ENCODE data around the gene SP8. TPM values are rescaled to one million over a fixed set of nuclear protein-coding genes. Genes with fewer than 3 reads are reported as not detected.

The SP8 gene
- not detected in 2 replicates for total RNA-seq

GRCh38 chr7:20786779-20787659 is at the start of gene SP8:
Gene SP8 (minus strand): TSS chr7:20786886. CDS start chr7:20786798, 88 bp downstream.

Other genes starting within 250 kb of the SP8 start
- under 0.01 TPM in 1 of 2 replicates, not detected in the other for gene ABCB5, start 171.2 kb downstream of the SP8 start, total RNA-seq

Measured in articular chondrocyte of knee joint (primary cell).